ENCODE data around the gene LIME1. TPM values are rescaled to one million over a fixed set of nuclear protein-coding genes. Genes with fewer than 3 reads are reported as not detected.

Gene LIME1
- total and polyA plus RNA-seq, 10 donors, result 24.0 to 96.6 (median 49.5) TPM

DNA sequence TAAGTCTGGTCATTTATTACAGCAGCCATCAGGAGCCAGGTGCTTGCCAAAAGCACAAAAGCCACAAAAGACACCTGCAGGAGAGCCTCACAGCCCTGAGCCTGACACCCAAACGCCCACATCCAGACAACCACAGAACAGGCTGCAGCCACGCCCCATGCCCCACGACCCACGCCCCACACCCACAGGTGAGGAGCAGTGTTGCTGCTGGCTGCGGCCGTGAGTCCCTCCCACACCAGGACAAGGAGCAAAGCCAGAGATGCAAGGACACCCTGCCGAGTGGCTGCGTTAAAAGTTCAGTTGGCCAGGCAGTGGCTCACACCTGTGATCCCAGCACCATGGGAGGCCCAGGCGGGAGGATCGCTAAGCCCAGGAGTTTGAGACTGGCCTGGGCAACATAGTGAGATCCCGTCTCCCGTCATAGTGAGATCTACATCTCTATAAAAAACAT is 46.1 kb downstream of the LIME1 start:
- peaks cover 17 to 66% (median 38%) of the 10 kb centered on the region in 6 donors for H3K4me1 ChIP-seq
- H3K4me3 ChIP-seq, result no peak overlapping the region
- no peaks in the 10 kb centered on the region for H3K9me3 ChIP-seq
- intact Hi-C loops (cut with DNase I; ENCODE audit: low total_unique reads), result no loop called here
- TF ChIP-seq POLR2A (IDR thresholded peaks at IDR 0.05) (no peak), POLR2AphosphoS5 (IDR thresholded peaks at IDR 0.05) (no peak), CTCF (IDR thresholded peaks at IDR 0.05 in 8 of 11, conservative IDR thresholded peaks at IDR 0.05 in 3 of 11) (no peak)
- H3K27ac ChIP-seq, result peak overlapping the region in 4 of 8 donors; percentile 6 to 49 (median 12)
- 74 to 87% (median 79%) methylated on average over 10 to 12 of the region's 12 CpGs for WGBS, 5 donors
- DNase-seq, result no peak
- no peaks in the 10 kb centered on the region for H3K36me3 ChIP-seq
- H3K27me3 ChIP-seq (replicated peaks in 1 of 7), result no peaks in the 10 kb centered on the region

- Histone ChIP-seq H3K36me3 (no peaks in the 10 kb centered on the region), H3K27me3 (replicated peaks in 1 of 7) (no peaks in the 10 kb centered on the region), H3K4me3 (no peak overlapping the region), H3K9me3 (no peaks in the 10 kb centered on the region), H3K4me1 (peaks cover 21 to 66% (median 42%) of the 10 kb centered on the region in 6 donors), H3K27ac (peak overlapping the region in 4 of 8 donors; percentile 1 to 30 (median 12))
- WGBS, 5 donors, result 76 to 90% (median 85%) methylated on average over 7 to 16 of the region's 16 CpGs
- TF ChIP-seq POLR2A (IDR thresholded peaks at IDR 0.05) (no peak), CTCF (IDR thresholded peaks at IDR 0.05 in 8 of 11, conservative IDR thresholded peaks at IDR 0.05 in 3 of 11) (no peak), POLR2AphosphoS5 (IDR thresholded peaks at IDR 0.05) (no peak)
- no peak for DNase-seq
- intact Hi-C loops (cut with DNase I; ENCODE audit: low total_unique reads), result no loop called here
Measured at GRCh38 chr20:63783970-63784369, 47.5 kb downstream of the LIME1 start.

DNA sequence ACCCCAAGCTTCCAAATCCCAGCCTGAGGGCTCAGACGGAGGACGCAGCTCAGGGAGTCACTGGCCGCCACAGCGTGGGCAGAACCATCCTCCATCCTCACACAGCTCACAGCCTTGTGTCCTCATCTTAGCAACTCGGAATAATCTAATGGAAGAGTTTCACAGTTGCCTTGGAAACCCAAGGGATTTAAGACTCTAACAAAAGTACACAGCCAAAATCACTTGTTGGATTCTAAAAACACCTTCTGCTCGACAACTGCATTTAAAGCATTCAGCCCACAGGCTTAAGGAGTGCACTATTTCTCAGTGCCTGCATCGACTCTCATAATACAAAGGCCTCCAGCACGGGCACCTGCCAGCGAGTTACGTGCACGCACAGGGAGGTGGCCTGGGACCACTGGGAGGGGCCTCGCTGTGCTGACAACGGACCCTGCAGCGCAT is 49.2 kb downstream of the LIME1 start:
- no peak for TF ChIP-seq POLR2A (IDR thresholded peaks at IDR 0.05)
- no peak for TF ChIP-seq CTCF (IDR thresholded peaks at IDR 0.05 in 8 of 11, conservative IDR thresholded peaks at IDR 0.05 in 3 of 11)
- no peak for TF ChIP-seq POLR2AphosphoS5 (IDR thresholded peaks at IDR 0.05)
- no peak for DNase-seq

GRCh38 chr20:63787302-63787701 is 50.8 kb downstream of the LIME1 start:
- H3K4me3 ChIP-seq, result no peak overlapping the region
- no peaks in the 10 kb centered on the region for H3K9me3 ChIP-seq
- H3K36me3 ChIP-seq, result peaks cover 0 to 14% (median 5%) of the 10 kb centered on the region in 6 donors
- peaks cover 28 to 91% (median 63%) of the 10 kb centered on the region in 6 donors for H3K4me1 ChIP-seq
- no peaks in the 10 kb centered on the region for H3K27me3 ChIP-seq (replicated peaks in 1 of 7)
- intact Hi-C loops (cut with DNase I; ENCODE audit: low total_unique reads), result no loop called here
- H3K27ac ChIP-seq, result peak overlapping the region in 6 of 8 donors; percentile 6 to 83 (median 76)
- DNase-seq, result no peak
- TF ChIP-seq POLR2A (IDR thresholded peaks at IDR 0.05), result no peak
- no peak for TF ChIP-seq CTCF (IDR thresholded peaks at IDR 0.05 in 8 of 11, conservative IDR thresholded peaks at IDR 0.05 in 3 of 11)
- TF ChIP-seq POLR2AphosphoS5 (IDR thresholded peaks at IDR 0.05), result no peak
- WGBS, 5 donors, result 67 to 80% (median 76%) methylated on average over 11 of the region's 11 CpGs

More for the DNA sequence above, 49.2 kb downstream of the LIME1 start:
- Histone ChIP-seq H3K27ac (peak overlapping the region in 4 of 8 donors; percentile 75 to 83 (median 80)), H3K4me1 (peaks cover 21 to 79% (median 57%) of the 10 kb centered on the region in 6 donors), H3K9me3 (no peaks in the 10 kb centered on the region), H3K36me3 (peaks cover 0 to 14% (median 5%) of the 10 kb centered on the region in 6 donors), H3K4me3 (no peak overlapping the region), H3K27me3 (replicated peaks in 1 of 7) (no peaks in the 10 kb centered on the region)
- WGBS, 5 donors, result 65 to 78% (median 70%) methylated on average over 8 to 14 of the region's 14 CpGs
- intact Hi-C loops (cut with DNase I; ENCODE audit: low total_unique reads), result no loop called here
